ENCODE measurements around the gene PKMYT1.
A peak's percentile ranks its signal among the peaks of the same experiment; 100 is the strongest.

Gene PKMYT1

DNA sequence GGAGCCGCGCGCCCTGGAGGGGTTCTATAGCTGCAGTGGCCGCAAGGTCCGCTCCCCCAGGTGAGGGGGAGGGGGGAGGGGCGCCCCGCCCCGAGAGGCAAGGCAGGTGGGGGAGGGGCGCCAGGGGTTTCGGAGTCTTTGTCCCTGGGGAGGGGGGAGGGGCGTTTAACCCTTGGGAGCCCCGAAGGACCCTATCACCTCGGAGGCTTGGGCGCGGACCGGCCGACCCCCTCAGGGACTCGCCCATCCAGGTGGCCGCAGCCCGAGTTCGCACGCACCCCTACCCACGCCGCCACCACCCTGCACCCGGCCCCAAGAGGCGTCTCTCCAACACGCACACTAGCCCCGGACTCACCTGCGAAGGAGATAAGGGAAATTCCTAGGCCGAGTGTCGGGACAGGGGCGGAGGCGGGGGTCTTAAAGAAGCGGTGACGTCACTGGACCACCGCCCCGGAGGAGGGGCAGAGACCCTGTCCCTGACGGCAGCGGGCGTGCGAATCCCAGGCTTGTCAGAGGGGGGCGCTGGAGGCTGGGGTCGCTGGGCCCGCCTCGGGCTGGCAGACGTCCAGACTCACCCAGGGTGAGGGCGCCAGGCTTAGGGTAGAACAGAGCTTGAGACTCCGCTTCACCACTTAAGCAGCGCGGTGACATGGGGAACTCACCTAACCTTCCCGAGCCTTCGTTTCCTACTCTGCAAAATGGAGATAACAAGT is 37.7 kb upstream of the PKMYT1 start, which contains the start of gene CLDN6:
Gene CLDN6 (minus strand): TSS at position 390 of the 713 bp plus-strand sequence. CDS start 2,162 bp downstream, outside the sequence.
- DNase-seq: peak; percentile 52

DNA sequence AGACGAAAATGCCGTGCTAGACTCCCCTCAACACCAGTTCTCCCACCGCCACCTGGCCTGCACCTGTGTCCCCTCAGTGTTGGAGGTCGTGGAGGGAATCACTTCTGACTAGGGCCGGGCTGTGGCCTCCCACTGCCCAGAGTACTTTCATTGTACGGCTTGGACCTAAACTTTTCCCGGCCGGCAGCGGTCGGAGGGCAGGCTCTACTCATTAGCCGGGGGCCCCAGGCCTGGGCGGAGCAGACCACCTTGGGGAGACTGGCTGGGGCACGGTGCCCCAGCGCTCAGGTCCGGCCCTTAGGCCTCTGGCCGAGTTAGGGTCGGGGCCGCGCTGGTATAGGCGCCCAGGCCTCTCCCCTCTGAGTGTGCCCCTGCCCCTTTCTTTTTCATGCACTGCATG is 37.1 kb upstream of the PKMYT1 start:
- DNase-seq: no peak

DNA sequence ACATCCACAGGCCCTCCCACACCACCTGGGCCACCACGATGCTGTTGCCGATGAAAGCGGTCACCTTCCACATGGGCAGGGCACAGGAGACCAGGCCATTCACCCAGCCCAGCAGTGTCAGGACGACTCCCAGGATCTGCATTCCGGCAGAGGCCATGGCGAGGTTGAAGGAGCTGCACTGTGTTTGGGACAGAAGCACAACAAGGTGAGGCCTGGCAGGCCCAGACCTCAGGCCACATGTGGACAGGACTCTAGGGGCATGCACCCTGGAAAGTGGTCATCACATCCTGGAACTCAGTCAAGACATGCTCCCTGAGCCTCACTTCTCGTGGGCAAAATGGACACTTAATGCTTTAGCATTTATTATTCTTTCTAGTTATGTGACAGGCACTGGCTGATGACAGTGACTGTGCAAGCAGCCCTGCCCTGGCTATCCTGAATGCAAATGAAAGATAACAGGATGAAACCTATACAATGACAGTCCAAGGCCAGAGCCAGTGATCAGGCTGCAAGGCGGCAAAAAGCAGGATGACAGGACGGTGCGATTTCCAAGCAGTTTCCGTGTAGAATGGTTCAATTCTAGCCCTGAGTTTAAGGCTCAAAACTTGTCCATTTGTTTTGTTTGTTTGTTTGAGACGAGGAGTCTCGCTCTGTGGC is 35.7 kb upstream of the PKMYT1 start:
- no peak for DNase-seq

DNA sequence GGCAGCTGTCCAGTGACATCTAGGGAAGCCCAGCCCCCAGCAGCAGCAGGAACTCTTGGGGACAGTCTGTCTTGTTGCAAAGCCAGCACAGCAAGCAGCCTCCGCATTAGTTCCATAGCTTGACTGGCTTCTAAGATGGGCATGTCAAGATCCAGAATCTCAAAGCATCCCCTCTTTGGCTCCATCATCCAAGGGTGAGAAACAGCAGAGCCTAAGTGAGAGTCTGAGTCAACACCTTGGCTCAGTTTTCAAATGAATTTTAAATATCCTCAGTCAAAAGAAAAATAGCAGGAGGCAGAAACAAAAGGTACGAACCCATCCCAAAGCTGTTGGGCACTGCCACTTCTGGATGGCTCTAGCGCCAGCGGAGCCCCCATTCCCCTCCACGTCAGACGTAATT is 34.7 kb upstream of the PKMYT1 start:
- no peak for DNase-seq

DNA sequence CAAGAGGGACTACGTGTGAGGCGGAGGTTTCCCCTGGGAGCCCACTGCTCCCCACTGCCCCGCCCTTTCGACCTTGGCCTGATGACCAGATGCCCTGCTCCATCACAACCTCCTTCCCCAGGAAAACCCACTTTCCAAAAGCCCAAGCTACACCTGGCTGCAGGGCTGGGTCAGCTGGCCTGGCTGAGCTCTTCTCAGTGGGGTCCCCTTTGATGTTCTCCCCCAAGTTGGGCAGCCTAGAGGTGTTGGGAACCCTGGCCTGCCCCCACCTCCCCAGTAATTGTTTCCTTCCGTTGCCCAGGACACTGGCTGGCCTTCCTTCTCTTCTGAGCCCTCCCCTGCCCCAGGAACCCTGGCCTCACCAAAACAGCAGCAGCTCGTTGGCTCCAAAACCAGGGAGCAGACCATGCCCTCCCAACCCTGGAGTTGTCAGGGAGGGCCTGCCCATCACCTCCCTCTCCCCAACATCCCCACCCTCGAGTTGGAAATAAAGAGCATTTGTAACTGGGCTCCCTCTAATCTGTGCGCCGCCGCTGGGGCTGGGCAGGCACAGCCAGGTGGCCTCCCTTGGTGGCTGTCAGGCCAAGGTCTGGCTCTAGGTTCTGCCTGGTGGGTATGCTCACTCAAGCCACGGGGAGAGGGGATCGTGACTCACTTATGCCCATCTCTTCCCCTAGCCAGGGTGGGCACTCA is 33.9 kb upstream of the PKMYT1 start:
- DNase-seq: no peak

DNA sequence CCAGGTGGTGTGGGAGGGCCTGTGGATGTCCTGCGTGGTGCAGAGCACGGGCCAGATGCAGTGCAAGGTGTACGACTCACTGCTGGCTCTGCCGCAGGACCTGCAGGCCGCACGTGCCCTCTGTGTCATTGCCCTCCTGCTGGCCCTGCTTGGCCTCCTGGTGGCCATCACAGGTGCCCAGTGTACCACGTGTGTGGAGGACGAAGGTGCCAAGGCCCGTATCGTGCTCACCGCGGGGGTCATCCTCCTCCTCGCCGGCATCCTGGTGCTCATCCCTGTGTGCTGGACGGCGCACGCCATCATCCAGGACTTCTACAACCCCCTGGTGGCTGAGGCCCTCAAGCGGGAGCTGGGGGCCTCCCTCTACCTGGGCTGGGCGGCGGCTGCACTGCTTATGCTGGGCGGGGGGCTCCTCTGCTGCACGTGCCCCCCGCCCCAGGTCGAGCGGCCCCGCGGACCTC is 33.3 kb upstream of the PKMYT1 start:
- DNase-seq: no peak

DNA sequence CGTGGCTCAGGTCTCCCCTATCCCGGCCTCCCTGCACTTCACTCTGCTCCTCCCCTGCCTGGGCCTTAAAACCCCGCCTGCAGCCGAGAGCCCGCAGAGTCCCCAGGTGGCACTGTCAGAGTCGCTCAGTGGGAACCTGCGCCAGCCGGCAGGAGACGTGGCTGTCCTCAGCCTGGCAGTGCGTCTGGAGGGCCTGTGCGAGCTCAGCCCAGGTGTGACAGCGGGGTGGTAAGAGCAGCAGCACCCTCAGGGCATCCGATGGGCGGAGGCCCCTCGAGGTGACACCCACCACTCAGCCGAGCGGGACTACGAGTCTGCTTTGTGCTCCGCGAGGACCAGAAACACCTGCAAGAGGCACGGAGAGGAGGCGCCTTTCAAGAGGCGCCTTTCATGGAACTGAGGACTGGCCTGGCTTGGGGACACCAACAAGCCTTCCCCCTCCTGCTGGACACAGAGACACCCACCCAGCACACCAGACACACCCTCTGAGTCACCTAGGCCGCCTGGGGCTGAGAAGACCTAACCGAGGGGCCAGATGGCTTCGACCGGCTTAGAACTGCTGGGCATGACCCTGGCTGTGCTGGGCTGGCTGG is 32.7 kb upstream of the PKMYT1 start, which contains the start of gene CLDN9:
Gene CLDN9 (plus strand): TSS at position 96 of the 593 bp plus-strand sequence. CDS start 440 bp downstream, at position 536.
- DNase-seq: no peak

DNA sequence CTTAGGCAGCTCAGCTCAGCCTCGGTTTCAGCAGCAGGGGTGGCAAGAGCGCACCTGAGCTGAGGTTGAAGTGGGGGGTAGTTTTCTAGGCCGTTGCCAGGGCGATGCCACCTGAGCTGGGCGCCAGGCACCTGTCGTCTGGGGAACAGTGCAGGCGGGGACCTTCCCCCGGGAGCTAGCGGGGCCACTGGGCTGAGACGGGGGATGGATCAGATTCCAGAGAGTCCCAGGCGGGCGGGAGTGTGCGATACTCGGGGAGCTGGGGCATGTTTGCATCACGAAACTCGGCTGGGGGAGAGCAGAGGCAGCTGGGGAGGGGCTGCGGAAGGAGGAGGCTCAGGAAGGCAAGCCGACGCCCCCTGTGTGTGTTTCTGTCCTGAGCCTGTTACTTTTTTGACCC is 32.0 kb upstream of the PKMYT1 start:
- DNase-seq: no peak

DNA sequence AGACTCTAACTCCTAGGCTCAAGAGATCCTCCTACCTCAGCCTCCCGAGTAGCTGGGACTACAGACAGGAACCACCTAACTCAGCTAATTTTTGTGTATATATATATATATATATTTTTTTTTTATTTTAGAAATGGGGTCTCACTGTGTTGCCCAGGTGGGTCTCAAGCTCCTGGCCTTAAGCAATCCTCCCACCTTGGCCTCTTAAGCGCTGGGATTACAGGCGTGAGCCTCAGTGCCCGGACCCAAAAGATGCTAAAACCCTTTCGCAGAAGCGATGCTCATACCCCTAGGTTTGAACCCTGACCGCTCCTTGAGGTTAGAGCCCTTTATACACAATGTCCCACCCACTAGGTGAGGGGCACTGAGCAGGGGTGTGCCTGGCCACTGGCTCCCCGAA is 30.3 kb upstream of the PKMYT1 start:
- DNase-seq: no peak

DNA sequence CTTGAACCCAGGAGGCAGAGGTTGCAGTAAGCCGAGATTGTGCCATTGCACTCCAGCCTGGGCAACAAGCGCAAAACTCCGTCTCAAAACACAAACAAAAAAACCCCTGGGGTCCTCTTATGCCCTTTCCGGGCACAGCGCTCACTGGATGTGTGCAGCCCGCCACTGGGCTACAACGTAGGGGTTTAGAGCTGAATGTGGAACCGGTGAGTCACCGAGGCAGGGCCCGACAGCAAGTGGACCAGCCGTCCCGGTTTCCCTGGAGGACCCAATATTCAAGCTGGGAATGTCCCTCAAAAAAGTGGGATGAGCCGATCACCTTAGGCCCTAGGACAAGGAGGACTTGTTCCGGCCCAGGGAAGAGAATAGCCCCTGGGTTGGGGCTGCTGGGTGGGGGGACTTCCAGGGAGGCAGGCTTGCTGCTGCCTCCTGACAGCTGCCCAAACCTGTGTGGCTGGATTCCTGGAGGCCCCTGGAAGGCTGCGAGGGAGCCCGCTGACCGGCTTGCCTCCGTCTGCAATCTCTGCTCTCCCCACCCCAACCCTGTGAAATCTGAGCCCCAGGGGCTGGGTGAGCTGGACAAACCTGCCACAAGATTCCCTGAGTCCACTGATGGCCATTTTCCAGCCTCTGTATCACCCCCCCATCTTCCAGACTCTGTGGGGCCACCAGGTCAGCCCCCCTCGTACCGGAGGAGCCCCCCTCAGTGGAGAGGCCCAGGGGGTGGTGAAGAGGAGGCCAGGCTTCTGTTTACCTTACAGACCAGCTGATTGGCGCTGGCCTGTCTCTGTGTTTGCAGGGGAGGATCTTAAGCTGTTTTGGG is 29.5 kb upstream of the PKMYT1 start:
- no peak for DNase-seq

DNA sequence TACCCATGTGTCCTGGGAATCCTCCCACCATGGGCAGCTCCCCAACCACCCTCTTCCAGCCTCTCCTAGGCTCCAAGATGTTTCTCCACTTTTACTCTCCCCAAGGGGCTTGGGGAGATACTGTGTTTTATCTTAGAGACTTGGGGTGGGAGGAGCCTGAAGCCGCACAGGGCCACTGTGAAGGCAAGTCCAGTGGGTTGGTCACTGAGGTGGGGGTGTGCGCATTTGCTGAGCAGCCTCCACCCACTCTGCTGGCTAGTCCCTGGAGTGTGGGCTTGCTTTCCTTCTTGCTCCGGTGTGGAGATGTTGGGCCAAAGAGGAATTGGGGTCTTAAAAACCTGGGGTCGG is 28.4 kb upstream of the PKMYT1 start:
- no peak for DNase-seq

DNA sequence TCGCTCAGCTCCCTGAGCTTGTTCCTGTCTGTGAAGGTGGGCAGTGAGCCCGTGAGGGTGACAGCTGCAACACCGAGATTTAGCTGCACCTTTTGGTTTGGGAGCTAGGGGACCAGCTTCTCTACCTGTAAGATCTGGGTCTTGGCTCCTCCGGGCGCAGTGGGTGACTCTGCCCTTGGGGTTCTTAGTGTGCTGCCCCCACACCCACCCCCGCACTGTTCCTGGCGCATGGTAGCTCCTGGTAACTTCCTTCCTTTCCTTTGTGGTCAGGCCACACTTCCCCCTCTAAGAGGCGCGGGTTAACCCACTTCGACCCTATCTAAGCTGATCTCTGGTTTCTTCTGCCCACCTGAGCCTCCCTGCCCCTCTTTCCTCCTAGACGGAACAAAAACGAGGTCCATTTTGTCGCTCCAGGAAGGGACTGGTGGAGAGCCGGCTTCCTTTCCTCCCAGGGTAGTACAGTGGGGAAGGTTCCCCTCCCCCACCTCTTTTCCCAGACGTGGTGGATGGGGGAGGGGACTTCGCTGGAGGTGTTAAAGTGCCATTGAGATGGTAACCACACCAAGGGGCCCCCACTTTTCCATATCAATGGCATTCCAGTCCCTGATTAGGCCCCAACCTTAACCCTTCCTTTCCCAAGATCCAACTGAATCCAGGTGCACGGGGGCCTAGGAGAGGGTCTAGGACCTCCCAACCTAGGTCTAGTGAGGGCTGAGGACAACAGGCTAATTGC is 27.9 kb upstream of the PKMYT1 start:
- DNase-seq: no peak

DNA sequence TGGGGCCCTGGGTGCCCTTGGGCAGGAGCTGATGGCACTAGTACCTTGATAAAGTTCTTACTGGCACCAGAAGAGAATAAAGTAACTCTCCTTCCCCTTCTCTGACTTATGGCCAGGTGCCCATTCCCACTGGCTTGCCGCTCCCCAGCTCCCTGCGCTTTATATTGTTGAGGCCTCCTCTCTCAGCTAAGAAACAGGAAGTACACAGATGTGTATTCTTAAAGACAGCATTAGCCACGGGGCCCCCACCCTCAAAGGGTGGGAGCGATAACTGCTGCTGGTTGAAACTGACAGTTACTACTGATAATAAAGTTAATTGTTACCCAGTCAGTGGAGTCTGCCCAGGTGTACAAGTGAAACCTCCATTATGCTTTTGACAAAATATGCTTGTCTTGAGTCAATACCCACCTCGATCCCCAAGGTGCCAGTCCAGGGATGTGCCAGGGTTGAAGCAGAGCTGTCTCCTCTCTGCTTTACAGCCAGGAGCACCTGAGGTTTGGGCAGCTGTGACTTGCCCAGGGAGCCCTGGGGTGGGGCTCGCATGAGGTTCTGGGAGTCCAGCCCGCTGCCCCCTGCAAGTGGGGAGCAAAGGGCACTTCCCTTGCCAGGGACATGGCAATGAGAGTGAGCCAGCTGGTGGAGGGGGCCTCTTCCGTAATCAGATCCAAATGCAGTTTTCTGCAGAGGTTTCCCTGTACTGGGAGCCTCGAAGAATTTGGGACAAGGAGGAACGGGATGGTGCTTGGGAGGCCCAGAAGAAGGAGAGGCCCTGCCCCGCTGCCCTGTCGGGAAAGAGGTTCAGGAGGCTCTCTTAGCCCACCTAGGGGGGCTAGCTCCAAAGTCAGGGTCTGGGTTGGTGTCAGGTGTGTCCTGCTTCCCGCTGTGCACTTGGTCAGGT is 27.1 kb upstream of the PKMYT1 start:
- DNase-seq: no peak

DNA sequence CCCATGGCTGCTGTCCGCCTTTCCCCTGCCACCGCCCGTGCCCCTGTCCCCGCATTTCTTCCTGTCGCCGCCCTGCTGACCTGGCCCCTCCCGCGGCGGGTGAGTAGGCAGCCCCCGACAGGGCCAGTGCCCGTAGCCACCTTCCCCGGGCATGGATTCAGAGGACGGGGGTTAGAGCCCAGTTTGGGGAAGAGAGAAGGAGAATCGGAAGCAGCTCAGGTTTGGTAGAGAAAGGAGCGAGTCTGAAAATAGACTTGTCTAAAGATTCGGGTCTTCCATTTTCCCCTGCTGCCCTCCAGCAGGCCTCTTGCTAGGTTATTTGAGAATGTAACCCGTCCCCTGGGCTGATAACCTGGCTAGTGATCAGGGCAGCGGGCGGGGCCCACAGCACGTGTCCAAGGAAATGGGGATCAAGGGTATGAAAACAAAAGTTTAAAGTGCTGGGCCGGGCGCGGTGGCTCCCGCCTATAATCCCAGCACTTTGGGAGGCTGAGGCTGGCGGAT is 24.6 kb upstream of the PKMYT1 start:
- no peak for DNase-seq

DNA sequence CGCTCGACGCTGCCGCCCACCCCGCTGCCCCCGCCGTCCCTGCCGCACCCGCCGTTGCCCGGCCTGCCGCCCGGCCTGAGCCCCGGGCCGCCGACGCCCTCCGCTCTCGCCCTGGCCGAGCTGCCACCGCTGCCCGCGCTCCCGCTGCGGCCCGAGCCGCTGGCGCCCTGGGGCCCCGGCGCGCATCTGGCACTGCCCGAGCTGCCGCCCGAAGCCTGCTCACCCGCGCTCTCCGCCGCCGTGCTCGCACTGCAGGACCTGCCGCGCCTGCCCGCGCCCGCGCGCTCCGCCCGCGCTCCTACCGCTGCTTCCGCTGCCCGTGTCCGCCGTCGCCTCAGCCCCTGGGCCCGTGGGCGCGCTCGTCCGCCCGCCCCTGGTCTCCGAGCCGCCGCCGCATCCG is 24.1 kb upstream of the PKMYT1 start:
- DNase-seq: peak; percentile 34

DNA sequence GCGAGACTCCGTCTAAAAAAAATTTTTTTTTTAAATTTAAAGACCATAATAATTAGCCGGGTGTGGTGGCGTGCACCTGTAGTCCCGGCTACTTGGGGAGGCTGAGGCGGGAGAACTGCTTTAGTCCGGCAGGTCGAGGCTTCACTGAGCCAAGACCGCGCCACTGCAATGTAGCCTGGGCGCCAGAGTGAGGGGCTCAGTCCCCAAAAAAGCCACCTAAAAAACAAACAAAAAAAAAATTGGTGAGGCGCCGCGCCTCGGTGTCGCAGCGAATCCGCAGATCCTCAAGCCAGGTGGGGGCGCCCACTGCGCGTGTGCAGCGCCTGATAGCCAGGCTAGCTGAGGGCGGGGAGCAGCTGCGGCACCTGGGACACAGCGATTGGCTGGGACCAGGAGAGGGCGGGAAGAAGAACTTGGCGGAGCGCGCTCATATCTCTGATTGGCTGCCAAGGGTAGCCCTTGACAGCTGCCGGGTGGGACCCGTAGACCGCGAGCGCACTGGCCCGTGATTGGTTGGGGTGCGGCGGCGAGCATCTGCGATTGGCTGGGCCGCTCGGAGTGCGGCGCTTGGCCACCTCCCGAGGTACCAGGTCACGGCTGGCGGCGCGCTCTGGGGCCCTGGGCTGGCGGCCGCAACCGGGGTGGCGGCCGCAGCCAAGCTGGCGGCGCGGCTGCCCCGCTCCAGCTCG is 23.5 kb upstream of the PKMYT1 start:
- DNase-seq: peak; percentile 98

DNA sequence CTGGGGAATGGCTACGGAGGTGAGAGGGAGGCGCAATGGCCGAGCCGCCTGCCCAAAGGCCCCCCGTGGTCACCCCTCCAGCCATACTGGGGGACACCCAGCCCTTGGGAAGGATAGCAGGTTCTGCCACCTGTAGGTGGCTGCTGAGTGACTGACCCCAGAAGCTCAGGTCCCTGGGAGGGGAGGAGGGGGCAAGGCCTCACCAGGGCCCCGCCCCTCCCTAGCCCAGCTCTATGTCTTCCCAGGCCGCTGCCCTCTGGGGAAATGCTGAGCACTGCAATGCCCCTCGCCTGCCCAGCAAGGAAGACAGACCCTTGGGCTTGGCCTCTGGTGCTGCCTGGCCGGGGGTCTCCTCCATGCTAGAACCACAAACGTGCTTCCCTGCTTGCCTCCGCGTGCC is 21.1 kb upstream of the PKMYT1 start:
- no peak for DNase-seq

DNA sequence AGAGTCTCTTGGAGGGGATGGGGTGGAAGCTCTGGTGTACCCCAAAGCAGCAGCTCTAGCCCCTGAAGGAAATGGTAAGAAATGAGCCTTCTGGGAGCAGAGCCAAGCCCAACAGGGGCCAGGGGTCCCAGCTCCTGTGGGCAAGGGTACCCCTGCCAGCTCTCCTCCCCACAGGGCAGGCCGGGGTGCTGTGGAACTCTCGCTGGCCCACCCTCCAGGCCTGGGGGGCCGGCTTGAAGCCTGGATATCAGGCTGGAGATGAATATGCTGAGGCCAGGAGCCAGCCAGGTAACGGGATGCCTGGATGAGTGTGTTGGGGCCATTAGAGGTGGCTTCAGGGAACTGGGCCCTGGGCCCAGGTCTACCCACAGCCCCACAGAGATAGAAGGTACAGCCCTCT is 20.3 kb upstream of the PKMYT1 start:
- no peak for DNase-seq

DNA sequence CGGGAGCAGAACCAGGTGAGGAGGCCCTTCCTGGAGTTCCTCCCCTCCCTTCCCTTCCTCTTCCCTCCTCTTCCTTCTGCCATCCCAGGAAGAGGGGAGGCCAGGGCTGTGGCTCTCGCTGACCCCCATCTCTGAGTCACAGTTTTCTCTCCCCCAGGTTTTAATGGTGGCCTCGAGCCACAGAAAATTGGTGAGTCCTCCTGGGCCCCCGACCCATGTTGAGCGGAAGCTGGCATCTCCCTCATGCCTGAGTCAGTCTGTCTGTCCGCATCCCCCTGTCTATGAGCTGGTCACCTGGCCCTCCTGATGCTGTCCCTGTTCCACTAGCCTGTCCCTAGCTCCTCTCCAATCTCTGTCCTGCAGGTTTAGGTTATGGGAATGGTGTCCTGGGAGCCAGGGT is 19.7 kb upstream of the PKMYT1 start:
- DNase-seq: no peak

DNA sequence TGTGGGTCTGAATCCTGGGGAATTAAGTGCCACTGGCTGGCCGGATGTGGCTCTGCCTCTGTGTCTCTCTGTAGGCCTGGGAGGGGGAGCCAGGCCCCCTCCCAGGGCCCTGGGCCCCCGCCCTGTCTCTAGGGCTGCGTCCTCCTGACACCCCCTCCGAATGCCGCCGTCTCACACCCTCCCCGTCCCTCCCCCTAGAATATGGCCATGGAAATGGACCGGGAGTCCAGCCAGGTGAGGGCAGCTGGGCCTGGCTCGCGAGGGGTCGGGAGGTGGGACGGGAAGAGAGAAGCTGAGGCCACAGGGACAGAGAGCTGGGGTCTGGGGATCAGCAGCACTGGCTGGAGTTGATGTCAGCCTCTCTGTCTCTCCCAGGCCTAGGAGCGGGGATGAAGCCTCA is 16.1 kb upstream of the PKMYT1 start:
- DNase-seq: no peak
